Keratinocyte (primary cell): ENCODE measurements around the gene AXIN2. TPM values are rescaled to one million over a fixed set of nuclear protein-coding genes. Genes with fewer than 3 reads are reported as not detected.

ENCODE experiments used
- DNase-seq: peaks from one replicate; pipeline ENCODE4 v3.0.0-alpha.2; 2011; ENCODE audit warnings: low read depth, missing footprints, low spot score
- FAIRE-seq: peaks from 2 replicates; lab custom pipeline; 2011; peaks lifted over from hg19 to GRCh38; lab: Jason Lieb, UNC
- H2AFZ ChIP-seq: 2 replicates; pipeline ENCODE4 v1.6.0; 2012; ENCODE audit warnings: low read length, control low read depth, inconsistent platforms; ENCODE audit not compliant: control insufficient read depth
- H3K27ac ChIP-seq: 2 replicates; pipeline ENCODE4 v1.5.1; 2011; ENCODE audit warnings: low read length; ENCODE audit not compliant: control insufficient read depth, insufficient read depth
- H3K27me3 ChIP-seq: 3 replicates; pipeline ENCODE4 v1.6.0; 2011; ENCODE audit warnings: low read length; ENCODE audit not compliant: control insufficient read depth, insufficient read depth; ENCODE audit errors: extremely low read depth
- H3K36me3 ChIP-seq, 2 experiments: 2 replicates in 1 of 2; 3 replicates in 1 of 2; pipeline ENCODE4 v1.5.1; 2011; ENCODE audit warnings: low read length in 2 of 2, mild to moderate bottlenecking in 1 of 2; ENCODE audit not compliant: control insufficient read depth in 2 of 2, insufficient read depth in 2 of 2; ENCODE audit errors: extremely low read depth in 1 of 2
- H3K4me1 ChIP-seq: 3 replicates; pipeline ENCODE4 v1.5.1; 2011; ENCODE audit warnings: low read length; ENCODE audit not compliant: control insufficient read depth, insufficient read depth; ENCODE audit errors: extremely low read depth
- H3K4me2 ChIP-seq: 3 replicates; pipeline ENCODE4 v1.6.0; 2011; ENCODE audit warnings: low read depth, low read length; ENCODE audit not compliant: control insufficient read depth, insufficient read depth; ENCODE audit errors: extremely low read depth
- H3K4me3 ChIP-seq, 3 experiments: fragments of 200-600 bp in 1 of 3; sonication (generic) in 1 of 3; 2 replicates in 2 of 3; 3 replicates in 1 of 3; pipeline ENCODE4 v1.5.1; 2011 to 2016; ENCODE audit warnings: low read length in 3 of 3, mild to moderate bottlenecking in 3 of 3, control low read depth in 2 of 3, inconsistent platforms in 1 of 3, low read depth in 1 of 3, mixed read lengths in 1 of 3, mixed run types in 1 of 3, moderate library complexity in 1 of 3; ENCODE audit not compliant: control insufficient read depth in 2 of 3, insufficient read depth in 2 of 3; ENCODE audit errors: extremely low read depth in 1 of 3
- H3K79me2 ChIP-seq: 2 replicates; pipeline ENCODE4 v1.6.0; 2012; ENCODE audit warnings: low read length; ENCODE audit not compliant: control insufficient read depth, insufficient read depth
- H3K9ac ChIP-seq: 3 replicates; pipeline ENCODE4 v1.6.0; 2011; ENCODE audit warnings: low read length; ENCODE audit not compliant: control insufficient read depth, insufficient read depth; ENCODE audit errors: extremely low read depth
- H3K9me1 ChIP-seq: 3 replicates; pipeline ENCODE4 v1.6.0; 2011; ENCODE audit warnings: low read length; ENCODE audit not compliant: control insufficient read depth, insufficient read depth; ENCODE audit errors: extremely low read depth
- H3K9me3 ChIP-seq: 2 replicates; pipeline ENCODE4 v1.5.1; 2012; ENCODE audit warnings: low read depth, low read length; ENCODE audit not compliant: control insufficient read depth
- H4K20me1 ChIP-seq: 3 replicates; pipeline ENCODE4 v1.6.0; 2011; ENCODE audit warnings: low read length; ENCODE audit not compliant: control insufficient read depth, insufficient read depth; ENCODE audit errors: extremely low read depth
- EZH2 ChIP-seq: IDR thresholded peaks from one replicate; pipeline ENCODE4 v1.6.1; 2012; ENCODE audit warnings: inconsistent platforms, mild to moderate bottlenecking, low read length, moderate library complexity
- dilution Hi-C: fragments of 300-500 bp; cut with MboI; formaldehyde crosslinking; loops from one replicate; pipeline ENCODE4 v1.7.0; 2020; ENCODE audit warnings: low sequenced_read_pairs; ENCODE audit not compliant: extremely low pct_ligation_motif_present
- polyA plus RNA-seq, 5 experiments: library from polyadenylated mRNA; depleted of rRNA in 3 of 5; stranded (reverse) in 3 of 5; stranded (forward) in 1 of 5; unstranded in 1 of 5; fragments of >200 nt; gene quantifications; 1 replicate in 1 of 5; 2 replicates in 3 of 5; 3 replicates in 1 of 5; pipeline versions ENCODE4 v1.2.1 to v1.2.3, GENCODE V29; 2011 to 2012; ENCODE audit warnings: missing spikeins in 2 of 5, low read depth in 1 of 5, low replicate concordance in 1 of 5
- TF ChIP-seq, protein P1 (sequence below), 3 experiments: IDR thresholded peaks in 1 of 3; conservative IDR thresholded peaks in 1 of 3; optimal IDR thresholded peaks in 1 of 3; 2 replicates in 2 of 3; 3 replicates in 1 of 3; pipeline versions ENCODE3 to v1.5.1; 2011; ENCODE audit warnings: low read length in 3 of 3, mild to moderate bottlenecking in 3 of 3, moderate library complexity in 2 of 3, control low read depth in 1 of 3, inconsistent platforms in 1 of 3; ENCODE audit not compliant: insufficient read depth in 2 of 3; ENCODE audit errors: extremely low read depth in 1 of 3

The AXIN2 gene
- polyA plus RNA-seq, 1 donor (not counting 4 experiments of a cell fraction or from before 2014, with no cell fraction given) = 0.14 TPM

DNA sequence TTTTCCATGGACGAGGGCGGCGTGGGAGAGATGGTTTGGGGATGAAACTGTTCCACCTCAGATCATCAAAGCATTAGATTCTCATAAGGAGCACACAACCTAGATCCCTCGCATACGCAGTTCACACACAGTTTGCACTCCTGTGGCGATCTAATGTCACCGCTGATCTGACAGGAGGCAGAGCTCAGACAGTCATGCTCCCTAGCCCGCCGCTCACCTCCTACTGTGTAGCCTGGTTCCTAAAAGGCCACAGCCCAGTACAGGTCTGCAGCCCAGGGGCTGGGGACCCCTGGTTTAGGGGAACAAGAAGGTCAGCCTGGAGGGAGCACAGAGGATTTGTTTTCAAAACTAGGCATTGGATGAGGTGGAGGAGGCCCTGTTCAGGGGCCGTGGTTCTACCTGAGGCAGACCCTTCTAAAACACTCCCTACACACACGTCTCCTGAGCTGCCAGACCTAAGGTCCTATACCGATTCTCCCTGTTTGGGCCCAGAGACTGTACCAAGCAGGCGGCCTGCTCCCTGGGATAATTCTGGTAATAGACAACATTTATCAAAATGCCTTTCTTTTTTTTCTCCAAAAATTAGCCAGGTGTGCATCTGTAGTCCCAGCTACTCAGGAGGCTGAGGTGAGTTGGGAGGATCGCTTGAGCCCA is 38.6 kb downstream of the AXIN2 start:
- Histone ChIP-seq H4K20me1 (no peaks in the 10 kb centered on the region), H3K27me3 (no peaks in the 10 kb centered on the region), H2AFZ (no peak overlapping the region), H3K9me1 (no peaks in the 10 kb centered on the region), H3K4me3 (no peak overlapping the region), H3K4me2 (no peak overlapping the region), H3K4me1 (no peaks in the 10 kb centered on the region), H3K36me3 (no peaks in the 10 kb centered on the region), H3K9me3 (no peaks in the 10 kb centered on the region), H3K9ac (no peak overlapping the region), H3K79me2 (no peaks in the 10 kb centered on the region), H3K27ac (no peak overlapping the region)
- TF ChIP-seq, protein P1, sequence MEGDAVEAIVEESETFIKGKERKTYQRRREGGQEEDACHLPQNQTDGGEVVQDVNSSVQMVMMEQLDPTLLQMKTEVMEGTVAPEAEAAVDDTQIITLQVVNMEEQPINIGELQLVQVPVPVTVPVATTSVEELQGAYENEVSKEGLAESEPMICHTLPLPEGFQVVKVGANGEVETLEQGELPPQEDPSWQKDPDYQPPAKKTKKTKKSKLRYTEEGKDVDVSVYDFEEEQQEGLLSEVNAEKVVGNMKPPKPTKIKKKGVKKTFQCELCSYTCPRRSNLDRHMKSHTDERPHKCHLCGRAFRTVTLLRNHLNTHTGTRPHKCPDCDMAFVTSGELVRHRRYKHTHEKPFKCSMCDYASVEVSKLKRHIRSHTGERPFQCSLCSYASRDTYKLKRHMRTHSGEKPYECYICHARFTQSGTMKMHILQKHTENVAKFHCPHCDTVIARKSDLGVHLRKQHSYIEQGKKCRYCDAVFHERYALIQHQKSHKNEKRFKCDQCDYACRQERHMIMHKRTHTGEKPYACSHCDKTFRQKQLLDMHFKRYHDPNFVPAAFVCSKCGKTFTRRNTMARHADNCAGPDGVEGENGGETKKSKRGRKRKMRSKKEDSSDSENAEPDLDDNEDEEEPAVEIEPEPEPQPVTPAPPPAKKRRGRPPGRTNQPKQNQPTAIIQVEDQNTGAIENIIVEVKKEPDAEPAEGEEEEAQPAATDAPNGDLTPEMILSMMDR (optimal IDR thresholded peaks at IDR 0.05 in 1 of 3, IDR thresholded peaks at IDR 0.05 in 1 of 3, conservative IDR thresholded peaks at IDR 0.05 in 1 of 3; ENCODE audit: extremely low read depth in 1 of 3, insufficient read depth in 2 of 3, low read length in 3 of 3) = no peak
- no peak for TF ChIP-seq EZH2
- DNase-seq (no peak), FAIRE-seq (no peak)
- dilution Hi-C loops = no loop called here

DNA sequence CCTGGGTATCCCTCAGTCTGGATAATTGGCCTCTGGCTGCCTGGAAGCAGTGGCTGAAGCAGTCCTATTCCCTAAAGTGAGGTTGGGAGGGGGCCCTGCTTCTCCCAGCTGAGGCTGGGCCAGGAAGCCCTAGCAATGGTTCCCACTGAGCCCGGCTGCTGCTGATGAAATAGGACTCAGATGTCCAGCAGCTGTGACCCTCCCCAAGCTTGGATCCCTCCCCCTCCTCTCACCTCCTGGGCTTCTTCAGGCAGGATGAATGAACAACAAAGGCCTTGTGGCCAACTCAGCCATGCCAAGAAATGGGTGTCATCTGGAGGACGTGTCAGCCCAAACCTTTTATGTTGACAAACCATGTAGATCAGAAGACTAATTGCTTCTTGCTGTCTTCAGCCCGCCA is 42.0 kb downstream of the AXIN2 start:
- Histone ChIP-seq H3K79me2 (no peaks in the 10 kb centered on the region), H3K9me3 (no peaks in the 10 kb centered on the region), H3K27me3 (no peaks in the 10 kb centered on the region), H3K27ac (no peak overlapping the region), H3K9ac (no peak overlapping the region), H3K4me1 (peaks cover 2% of the 10 kb centered on the region), H3K4me2 (no peak overlapping the region), H4K20me1 (no peaks in the 10 kb centered on the region), H2AFZ (no peak overlapping the region), H3K36me3 (no peaks in the 10 kb centered on the region), H3K4me3 (no peak overlapping the region), H3K9me1 (no peaks in the 10 kb centered on the region)
- dilution Hi-C loops = no loop called here
- no peak for TF ChIP-seq EZH2
- TF ChIP-seq, protein P1 (optimal IDR thresholded peaks at IDR 0.05 in 1 of 3, IDR thresholded peaks at IDR 0.05 in 1 of 3, conservative IDR thresholded peaks at IDR 0.05 in 1 of 3; ENCODE audit: extremely low read depth in 1 of 3, insufficient read depth in 2 of 3, low read length in 3 of 3) = no peak
- DNase-seq (no peak), FAIRE-seq (no peak)
